Measurements from ENCODE around the gene NINJ1. TPM values are rescaled to one million over a fixed set of nuclear protein-coding genes. Genes with fewer than 3 reads are reported as not detected.

The NINJ1 gene
- total and polyA plus RNA-seq, 2 of the 13 experiments (the other 11 are each of a cell fraction or from before 2014, with no cell fraction given) = 81.2 to 92.1 TPM

DNA sequence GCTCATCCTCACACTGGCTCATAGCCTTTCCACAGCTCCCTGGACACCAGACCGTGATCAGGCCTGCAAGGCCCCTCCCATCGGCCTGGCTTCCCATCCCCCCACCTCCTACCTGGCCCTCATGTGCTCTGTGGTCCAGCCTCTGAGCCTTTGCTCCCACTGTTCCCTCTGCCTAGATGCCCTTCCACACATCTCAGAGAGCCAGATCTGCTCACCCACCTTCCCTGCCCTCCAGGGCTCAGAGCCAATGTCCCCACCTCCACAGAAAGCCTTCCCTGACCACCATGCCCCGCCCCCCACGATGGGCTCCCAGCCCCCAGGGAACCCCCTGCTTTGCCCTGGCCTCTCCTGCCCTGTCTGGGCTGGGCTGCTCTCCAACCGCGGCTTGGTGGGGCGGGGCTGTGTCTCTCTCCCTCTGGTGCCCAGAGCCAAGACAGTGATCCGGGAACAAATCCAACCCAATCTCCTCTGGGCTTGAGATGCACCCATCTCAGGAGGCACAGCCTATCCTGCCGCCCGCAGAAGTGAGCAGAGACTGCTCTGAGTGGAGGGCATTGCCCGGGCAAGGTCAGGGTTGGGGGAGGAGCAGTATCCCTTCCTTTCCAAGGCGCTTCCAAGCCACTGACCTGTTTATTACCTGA, 1.6 kb downstream of the NINJ1 start (continued):
- TF ChIP-seq, protein P1, sequence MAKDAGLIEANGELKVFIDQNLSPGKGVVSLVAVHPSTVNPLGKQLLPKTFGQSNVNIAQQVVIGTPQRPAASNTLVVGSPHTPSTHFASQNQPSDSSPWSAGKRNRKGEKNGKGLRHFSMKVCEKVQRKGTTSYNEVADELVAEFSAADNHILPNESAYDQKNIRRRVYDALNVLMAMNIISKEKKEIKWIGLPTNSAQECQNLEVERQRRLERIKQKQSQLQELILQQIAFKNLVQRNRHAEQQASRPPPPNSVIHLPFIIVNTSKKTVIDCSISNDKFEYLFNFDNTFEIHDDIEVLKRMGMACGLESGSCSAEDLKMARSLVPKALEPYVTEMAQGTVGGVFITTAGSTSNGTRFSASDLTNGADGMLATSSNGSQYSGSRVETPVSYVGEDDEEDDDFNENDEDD (CRISPR knock-in tag; IDR thresholded peaks at IDR 0.05; ENCODE audit: borderline replicate concordance) = 0 out of 2 replicates have a peak, but pooled peaks have one; percentile 25
- no peak for TF ChIP-seq CAMTA2 (CRISPR knock-in tag; IDR thresholded peaks at IDR 0.05; ENCODE audit: borderline replicate concordance)
- no peak for TF ChIP-seq HCFC1 (IDR thresholded peaks at IDR 0.05; ENCODE audit: low read depth, low read length)
- TF ChIP-seq, protein P2, sequence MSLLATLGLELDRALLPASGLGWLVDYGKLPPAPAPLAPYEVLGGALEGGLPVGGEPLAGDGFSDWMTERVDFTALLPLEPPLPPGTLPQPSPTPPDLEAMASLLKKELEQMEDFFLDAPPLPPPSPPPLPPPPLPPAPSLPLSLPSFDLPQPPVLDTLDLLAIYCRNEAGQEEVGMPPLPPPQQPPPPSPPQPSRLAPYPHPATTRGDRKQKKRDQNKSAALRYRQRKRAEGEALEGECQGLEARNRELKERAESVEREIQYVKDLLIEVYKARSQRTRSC (CRISPR knock-in tag; IDR thresholded peaks at IDR 0.05; ENCODE audit: low read depth) = no peak
- TF ChIP-seq ZNF225 (CRISPR knock-in tag; IDR thresholded peaks at IDR 0.05) = 0 out of 2 replicates have a peak, but pooled peaks have one; percentile 32
- no peak for TF ChIP-seq TSC22D2 (CRISPR knock-in tag; IDR thresholded peaks at IDR 0.05; ENCODE audit: borderline replicate concordance)
- no peak for TF ChIP-seq POLR2AphosphoS5 (IDR thresholded peaks at IDR 0.05; ENCODE audit: low read depth, low read length)
- no peak for TF ChIP-seq ZNF337 (CRISPR knock-in tag; IDR thresholded peaks at IDR 0.05; ENCODE audit: borderline replicate concordance, low read depth)
- no peak for TF ChIP-seq ZMYM4 (CRISPR knock-in tag; IDR thresholded peaks at IDR 0.05)
- TF ChIP-seq, protein P3, sequence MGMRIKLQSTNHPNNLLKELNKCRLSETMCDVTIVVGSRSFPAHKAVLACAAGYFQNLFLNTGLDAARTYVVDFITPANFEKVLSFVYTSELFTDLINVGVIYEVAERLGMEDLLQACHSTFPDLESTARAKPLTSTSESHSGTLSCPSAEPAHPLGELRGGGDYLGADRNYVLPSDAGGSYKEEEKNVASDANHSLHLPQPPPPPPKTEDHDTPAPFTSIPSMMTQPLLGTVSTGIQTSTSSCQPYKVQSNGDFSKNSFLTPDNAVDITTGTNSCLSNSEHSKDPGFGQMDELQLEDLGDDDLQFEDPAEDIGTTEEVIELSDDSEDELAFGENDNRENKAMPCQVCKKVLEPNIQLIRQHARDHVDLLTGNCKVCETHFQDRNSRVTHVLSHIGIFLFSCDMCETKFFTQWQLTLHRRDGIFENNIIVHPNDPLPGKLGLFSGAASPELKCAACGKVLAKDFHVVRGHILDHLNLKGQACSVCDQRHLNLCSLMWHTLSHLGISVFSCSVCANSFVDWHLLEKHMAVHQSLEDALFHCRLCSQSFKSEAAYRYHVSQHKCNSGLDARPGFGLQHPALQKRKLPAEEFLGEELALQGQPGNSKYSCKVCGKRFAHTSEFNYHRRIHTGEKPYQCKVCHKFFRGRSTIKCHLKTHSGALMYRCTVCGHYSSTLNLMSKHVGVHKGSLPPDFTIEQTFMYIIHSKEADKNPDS (CRISPR knock-in tag; IDR thresholded peaks at IDR 0.05) = no peak
- no peak for TF ChIP-seq SOX6 (IDR thresholded peaks at IDR 0.05)
- TF ChIP-seq SOX6 (CRISPR knock-in tag; IDR thresholded peaks at IDR 0.05) = no peak
- no peak for TF ChIP-seq SMARCC2 (IDR thresholded peaks at IDR 0.05)
- no peak for TF ChIP-seq JUN (CRISPR knock-in tag; IDR thresholded peaks at IDR 0.05)
- TF ChIP-seq, protein P4, sequence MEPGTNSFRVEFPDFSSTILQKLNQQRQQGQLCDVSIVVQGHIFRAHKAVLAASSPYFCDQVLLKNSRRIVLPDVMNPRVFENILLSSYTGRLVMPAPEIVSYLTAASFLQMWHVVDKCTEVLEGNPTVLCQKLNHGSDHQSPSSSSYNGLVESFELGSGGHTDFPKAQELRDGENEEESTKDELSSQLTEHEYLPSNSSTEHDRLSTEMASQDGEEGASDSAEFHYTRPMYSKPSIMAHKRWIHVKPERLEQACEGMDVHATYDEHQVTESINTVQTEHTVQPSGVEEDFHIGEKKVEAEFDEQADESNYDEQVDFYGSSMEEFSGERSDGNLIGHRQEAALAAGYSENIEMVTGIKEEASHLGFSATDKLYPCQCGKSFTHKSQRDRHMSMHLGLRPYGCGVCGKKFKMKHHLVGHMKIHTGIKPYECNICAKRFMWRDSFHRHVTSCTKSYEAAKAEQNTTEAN (CRISPR knock-in tag; conservative IDR thresholded peaks at IDR 0.05) = no peak
- TF ChIP-seq HOXA5 (CRISPR knock-in tag; IDR thresholded peaks at IDR 0.05) = no peak
- TF ChIP-seq, protein P5, sequence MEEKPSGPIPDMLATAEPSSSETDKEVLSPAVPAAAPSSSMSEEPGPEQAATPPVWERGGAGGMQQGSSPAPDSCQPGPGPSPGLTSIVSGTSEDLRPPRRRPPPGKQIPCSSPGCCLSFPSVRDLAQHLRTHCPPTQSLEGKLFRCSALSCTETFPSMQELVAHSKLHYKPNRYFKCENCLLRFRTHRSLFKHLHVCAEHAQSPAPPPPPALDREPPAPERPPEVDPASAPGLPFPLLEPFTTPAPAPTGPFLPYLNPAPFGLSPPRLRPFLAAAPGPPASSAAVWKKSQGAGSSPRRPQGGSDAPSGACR (CRISPR knock-in tag; IDR thresholded peaks at IDR 0.05) = no peak
- no peak for TF ChIP-seq ZNF230 (CRISPR knock-in tag; IDR thresholded peaks at IDR 0.05)
- TF ChIP-seq, protein P6, sequence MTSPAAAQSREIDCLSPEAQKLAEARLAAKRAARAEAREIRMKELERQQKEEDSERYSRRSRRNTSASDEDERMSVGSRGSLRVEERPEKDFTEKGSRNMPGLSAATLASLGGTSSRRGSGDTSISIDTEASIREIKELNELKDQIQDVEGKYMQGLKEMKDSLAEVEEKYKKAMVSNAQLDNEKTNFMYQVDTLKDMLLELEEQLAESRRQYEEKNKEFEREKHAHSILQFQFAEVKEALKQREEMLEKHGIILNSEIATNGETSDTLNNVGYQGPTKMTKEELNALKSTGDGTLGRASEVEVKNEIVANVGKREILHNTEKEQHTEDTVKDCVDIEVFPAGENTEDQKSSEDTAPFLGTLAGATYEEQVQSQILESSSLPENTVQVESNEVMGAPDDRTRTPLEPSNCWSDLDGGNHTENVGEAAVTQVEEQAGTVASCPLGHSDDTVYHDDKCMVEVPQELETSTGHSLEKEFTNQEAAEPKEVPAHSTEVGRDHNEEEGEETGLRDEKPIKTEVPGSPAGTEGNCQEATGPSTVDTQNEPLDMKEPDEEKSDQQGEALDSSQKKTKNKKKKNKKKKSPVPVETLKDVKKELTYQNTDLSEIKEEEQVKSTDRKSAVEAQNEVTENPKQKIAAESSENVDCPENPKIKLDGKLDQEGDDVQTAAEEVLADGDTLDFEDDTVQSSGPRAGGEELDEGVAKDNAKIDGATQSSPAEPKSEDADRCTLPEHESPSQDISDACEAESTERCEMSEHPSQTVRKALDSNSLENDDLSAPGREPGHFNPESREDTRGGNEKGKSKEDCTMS (CRISPR knock-in tag; conservative IDR thresholded peaks at IDR 0.05) = no peak
- peak; percentile 90 for TF ChIP-seq ZMYM3 (CRISPR knock-in tag; IDR thresholded peaks at IDR 0.05)
- TF ChIP-seq ZNF720 (CRISPR knock-in tag; IDR thresholded peaks at IDR 0.05) = no peak
- no peak for TF ChIP-seq HMG20A (CRISPR knock-in tag; IDR thresholded peaks at IDR 0.05; ENCODE audit: borderline replicate concordance)
- TF ChIP-seq ZNF550 (CRISPR knock-in tag; IDR thresholded peaks at IDR 0.05; ENCODE audit: borderline replicate concordance) = no peak
